ENCODE results near the gene CDKN2B. TPM values are rescaled to one million over a fixed set of nuclear protein-coding genes. Genes with fewer than 3 reads are reported as not detected.

CDKN2B gene
- total and polyA plus RNA-seq, 2 of the 4 experiments (the other 2 are of a cell fraction), result 3.6 to 8.2 TPM

DNA sequence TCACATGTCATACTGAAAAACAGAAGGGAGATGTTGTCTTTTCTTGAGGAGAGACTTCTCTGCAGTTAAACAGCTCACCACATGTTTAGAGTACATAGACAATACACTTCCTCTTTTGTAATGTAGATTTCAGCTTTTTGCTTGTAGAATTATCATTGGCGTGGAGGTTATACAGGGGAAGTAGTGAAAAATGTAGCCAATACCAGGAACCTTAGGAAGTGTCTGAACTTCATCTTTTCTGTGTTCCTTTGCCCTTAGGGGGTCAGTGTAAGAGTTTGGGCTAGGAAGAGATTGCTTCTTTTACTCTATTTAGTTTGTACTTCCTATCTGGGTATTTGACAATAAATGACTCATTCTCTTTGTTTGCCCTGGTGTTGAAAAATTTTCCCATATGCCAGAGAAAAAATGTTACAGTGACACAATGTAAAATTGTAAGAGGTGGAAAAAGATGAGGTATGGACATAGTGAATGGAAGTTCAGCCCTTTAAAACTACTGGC is 21.0 kb upstream of the CDKN2B start:
- no peak overlapping the region for H3K4me3 ChIP-seq (ENCODE audit: insufficient read depth, low read depth, low read length)
- POLR2A ChIA-PET (ENCODE audit: unreplicated experiment), result no interaction called here

More for the DNA sequence above, 21.0 kb upstream of the CDKN2B start:
- Histone ChIP-seq H2AFZ (replicated peaks; ENCODE audit: low read length, poor library complexity) (no peak overlapping the region), H3K18ac (ENCODE audit: low read depth, low read length) (peak overlapping the region; percentile 88), H3K9me1 (ENCODE audit: insufficient read depth, low read length) (peaks cover 2% of the 10 kb centered on the region), H4K20me1 (ENCODE audit: insufficient read depth, low read length) (no peaks in the 10 kb centered on the region), H3K23ac (ENCODE audit: low read depth, low read length) (no peak overlapping the region), H2BK20ac (ENCODE audit: low read depth, low read length) (peak overlapping the region; percentile 48; the same call in 1 of the 2 replicates), H3K4me2 (ENCODE audit: low read depth, low read length) (peak overlapping the region; percentile 79), H3K9ac (ENCODE audit: low read depth, low read length) (no peak overlapping the region), H3K79me1 (ENCODE audit: low read depth in 1 of 2, low read length in 2 of 2) (0 out of 4 replicates have a peak, but pooled peaks cover 0 to under 1% of the 10 kb centered on the region in 2 experiments), H2BK120ac (ENCODE audit: low read depth, low read length) (peak overlapping the region; percentile 24; the same call in 1 of the 2 replicates), H3K14ac (replicated peaks; ENCODE audit: low read depth, low read length) (no peak overlapping the region), H3K9me3 (ENCODE audit: control insufficient read depth, insufficient read depth, low read length) (no peaks in the 10 kb centered on the region), H4K5ac (ENCODE audit: low read depth, low read length) (peak overlapping the region; percentile 9; the same call in 1 of the 2 replicates), H3K27me3 (ENCODE audit: control insufficient read depth, insufficient read depth, low read length) (no peaks in the 10 kb centered on the region), H3K27ac (ENCODE audit: insufficient read depth, low read length) (peak overlapping the region; percentile 3; the same call in 1 of the 2 replicates), H3K4ac (ENCODE audit: low read depth, low read length) (peak overlapping the region; percentile 37; the same call in 1 of the 2 replicates), H3K56ac (ENCODE audit: extremely low read depth, insufficient read depth, low read length) (no peak overlapping the region), H2BK5ac (ENCODE audit: low read depth, low read length, poor library complexity, severe bottlenecking) (peak overlapping the region; percentile 80), H4K91ac (ENCODE audit: insufficient read depth, low read depth, low read length) (no peak overlapping the region), H4K8ac (ENCODE audit: low read depth in 2 of 2, low read length in 2 of 2) (peak overlapping the region in 1 of 2 experiments; percentile 20; a peak in 1 of 4 replicates), H3K36me3 (ENCODE audit: control insufficient read depth, insufficient read depth, low read length) (peaks cover 1% of the 10 kb centered on the region; the same call in 1 of the 2 replicates), H2AK5ac (ENCODE audit: low read depth, low read length) (no peak overlapping the region), H2AK9ac (replicated peaks; ENCODE audit: low read depth, low read length, poor library complexity) (no peak overlapping the region), H3K4me1 (ENCODE audit: control insufficient read depth, insufficient read depth, low read length) (peaks cover 3% of the 10 kb centered on the region; the same call in 1 of the 2 replicates), H2BK15ac (ENCODE audit: low read depth, low read length) (peak overlapping the region; percentile 55; the same call in 1 of the 3 replicates)
- dilution Hi-C loops (cut with HindIII; ENCODE audit: low sequenced_read_pairs, unreplicated experiment), result no loop called here
- in situ Hi-C loops (cut with MboI; ENCODE audit: low sequenced_read_pairs), result no loop called here
- BruUV-seq (replicated peaks), result no TSS peak
- DNase-seq, result peak; percentile 76
- CTCF ChIA-PET, result interaction anchor here (0.6 to 1.0 kb wide), 3 partner anchors 21 to 99 kb away, joined by 3 to 4 read pairs (median 3); partner anchors contain the start of gene CDKN2B
- intact Hi-C loops (cut with micrococcal nuclease), result no loop called here
- WGBS, 2 experiments (ENCODE audit: extremely low coverage in 2 of 2, insufficient read length in 1 of 2), result no CpG with 5 or more reads among the region's 1 CpG
- TF ChIP-seq, protein P1, sequence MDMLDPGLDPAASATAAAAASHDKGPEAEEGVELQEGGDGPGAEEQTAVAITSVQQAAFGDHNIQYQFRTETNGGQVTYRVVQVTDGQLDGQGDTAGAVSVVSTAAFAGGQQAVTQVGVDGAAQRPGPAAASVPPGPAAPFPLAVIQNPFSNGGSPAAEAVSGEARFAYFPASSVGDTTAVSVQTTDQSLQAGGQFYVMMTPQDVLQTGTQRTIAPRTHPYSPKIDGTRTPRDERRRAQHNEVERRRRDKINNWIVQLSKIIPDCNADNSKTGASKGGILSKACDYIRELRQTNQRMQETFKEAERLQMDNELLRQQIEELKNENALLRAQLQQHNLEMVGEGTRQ (IDR thresholded peaks at IDR 0.05; ENCODE audit: low read depth, low read length), result no peak
- TF ChIP-seq, protein P2, sequence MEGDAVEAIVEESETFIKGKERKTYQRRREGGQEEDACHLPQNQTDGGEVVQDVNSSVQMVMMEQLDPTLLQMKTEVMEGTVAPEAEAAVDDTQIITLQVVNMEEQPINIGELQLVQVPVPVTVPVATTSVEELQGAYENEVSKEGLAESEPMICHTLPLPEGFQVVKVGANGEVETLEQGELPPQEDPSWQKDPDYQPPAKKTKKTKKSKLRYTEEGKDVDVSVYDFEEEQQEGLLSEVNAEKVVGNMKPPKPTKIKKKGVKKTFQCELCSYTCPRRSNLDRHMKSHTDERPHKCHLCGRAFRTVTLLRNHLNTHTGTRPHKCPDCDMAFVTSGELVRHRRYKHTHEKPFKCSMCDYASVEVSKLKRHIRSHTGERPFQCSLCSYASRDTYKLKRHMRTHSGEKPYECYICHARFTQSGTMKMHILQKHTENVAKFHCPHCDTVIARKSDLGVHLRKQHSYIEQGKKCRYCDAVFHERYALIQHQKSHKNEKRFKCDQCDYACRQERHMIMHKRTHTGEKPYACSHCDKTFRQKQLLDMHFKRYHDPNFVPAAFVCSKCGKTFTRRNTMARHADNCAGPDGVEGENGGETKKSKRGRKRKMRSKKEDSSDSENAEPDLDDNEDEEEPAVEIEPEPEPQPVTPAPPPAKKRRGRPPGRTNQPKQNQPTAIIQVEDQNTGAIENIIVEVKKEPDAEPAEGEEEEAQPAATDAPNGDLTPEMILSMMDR (conservative IDR thresholded peaks at IDR 0.05; ENCODE audit: low read depth, low read length), result no peak
- no peak for TF ChIP-seq BHLHE40 (IDR thresholded peaks at IDR 0.05; ENCODE audit: low read depth, low read length)
- peak; percentile 61; the same call in 1 of the 2 replicates for TF ChIP-seq FOS (IDR thresholded peaks at IDR 0.05; ENCODE audit: low read depth, low read length)
- no peak for TF ChIP-seq MAFK (IDR thresholded peaks at IDR 0.05; ENCODE audit: low read depth, low read length)
- peak; percentile 94 for TF ChIP-seq CEBPB (IDR thresholded peaks at IDR 0.05; ENCODE audit: low read depth, low read length)
- ATAC-seq (ENCODE audit: low read depth), result peak; percentile 72

All from IMR-90 (cell line).